ENCODE data around the gene PLEKHA4.
A peak's percentile ranks its signal among the peaks of the same experiment; 100 is the strongest.

PLEKHA4 gene

DNA sequence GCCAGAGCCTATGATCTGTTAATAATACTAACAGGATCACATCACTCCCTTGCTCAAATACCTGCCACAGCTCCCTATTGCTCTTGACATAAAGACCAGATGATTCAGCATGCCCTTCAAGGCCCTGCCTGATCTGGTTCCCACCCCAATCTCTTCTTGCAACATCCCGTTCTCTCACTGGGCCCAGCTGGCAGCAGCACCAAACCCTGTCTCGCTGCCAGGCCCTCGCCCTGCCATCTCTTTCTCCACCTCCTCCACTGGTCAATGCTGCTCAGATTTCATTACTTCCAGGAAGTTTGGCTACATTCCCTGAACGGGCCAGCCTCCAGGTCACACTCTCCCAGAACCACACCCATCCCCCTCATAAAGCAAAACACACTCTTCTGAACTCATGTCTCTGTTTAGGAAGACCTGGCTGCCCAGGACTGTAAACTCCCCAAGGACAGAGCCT, 49.0 kb downstream of the PLEKHA4 start:
- DNase-seq: peak; percentile 77

DNA sequence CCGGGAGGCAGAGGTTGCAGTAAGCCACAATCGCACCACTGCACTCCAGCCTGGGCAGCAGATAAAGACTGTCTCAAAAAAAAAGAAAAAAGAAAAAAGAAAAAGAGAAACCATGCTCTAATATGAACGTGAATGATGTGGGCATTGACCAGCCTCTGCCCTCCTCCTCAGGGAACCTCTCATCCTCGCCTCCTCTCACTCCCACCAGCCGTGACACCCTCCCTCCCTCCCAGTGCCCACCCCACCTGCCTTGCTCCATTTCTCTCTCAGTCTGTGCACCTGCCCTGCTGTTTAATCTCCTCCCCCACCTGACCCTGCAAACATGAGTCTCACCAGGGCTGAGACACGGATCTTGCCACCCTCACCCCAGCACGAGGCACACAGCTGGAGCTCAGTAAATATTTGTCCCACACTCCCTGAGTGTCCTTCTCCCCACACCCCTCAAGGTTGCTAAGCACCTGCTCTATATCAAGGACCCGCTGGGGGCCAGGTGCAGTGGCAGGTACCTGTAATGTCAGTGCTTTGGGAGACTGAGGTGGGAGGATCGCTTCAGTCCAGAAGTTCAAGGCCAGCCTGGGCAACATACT, 50.1 kb downstream of the PLEKHA4 start:
- no peak for DNase-seq

DNA sequence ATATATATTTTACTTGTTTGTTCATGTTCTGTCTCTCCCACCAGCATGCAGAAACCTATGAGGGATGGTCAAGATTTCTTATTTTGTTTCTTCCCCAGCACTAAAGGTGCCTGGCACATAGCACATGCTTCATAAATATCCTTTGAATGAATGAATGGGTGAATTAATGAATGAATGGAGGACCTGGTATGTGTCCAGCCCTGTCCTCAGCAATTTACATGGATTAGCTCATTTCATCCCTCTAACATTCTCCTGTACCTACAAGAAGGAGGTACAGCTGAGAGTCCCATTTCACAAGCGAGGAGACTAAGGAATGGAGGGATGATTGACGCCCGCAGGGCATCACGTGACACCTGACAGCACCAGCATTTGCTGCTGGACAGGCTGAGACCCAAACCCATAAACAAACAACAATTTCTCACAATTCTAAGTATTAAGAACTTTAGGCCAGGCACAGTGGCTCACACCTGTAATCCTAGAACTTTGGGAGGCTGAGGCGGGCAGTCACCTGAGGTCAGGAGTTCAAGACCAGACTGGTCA, 50.8 kb downstream of the PLEKHA4 start:
- no peak for DNase-seq

DNA sequence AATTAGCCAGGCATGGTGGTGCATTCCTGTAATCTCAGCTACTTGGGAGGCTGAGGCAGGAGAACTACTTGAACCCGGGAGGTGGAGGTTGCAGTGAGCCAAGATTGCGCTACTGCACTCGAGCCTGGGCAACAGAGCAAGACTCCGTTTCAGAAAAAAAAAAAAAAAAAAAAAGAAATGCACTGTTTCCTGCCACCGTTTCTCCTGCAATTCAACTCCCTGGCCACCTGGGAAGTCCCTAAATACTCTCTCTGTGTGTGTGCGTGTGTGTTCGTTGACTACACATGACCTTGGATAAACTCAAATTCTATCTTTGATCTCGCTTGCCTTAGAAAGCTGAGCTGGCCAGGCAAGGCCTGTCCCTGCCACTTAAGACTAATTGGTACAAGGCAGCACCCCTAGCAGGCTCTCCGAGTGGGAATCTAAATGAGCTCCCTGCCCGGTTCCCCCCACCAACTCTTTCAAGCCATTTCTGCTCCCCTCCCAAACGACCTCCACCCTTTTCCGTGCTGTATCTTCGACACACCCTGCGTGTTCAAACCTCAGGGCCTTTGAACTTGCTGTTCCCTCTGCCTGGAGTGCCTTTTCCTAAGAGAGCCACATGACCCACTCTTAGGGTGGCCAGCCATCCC, 52.4 kb downstream of the PLEKHA4 start:
- DNase-seq: no peak

DNA sequence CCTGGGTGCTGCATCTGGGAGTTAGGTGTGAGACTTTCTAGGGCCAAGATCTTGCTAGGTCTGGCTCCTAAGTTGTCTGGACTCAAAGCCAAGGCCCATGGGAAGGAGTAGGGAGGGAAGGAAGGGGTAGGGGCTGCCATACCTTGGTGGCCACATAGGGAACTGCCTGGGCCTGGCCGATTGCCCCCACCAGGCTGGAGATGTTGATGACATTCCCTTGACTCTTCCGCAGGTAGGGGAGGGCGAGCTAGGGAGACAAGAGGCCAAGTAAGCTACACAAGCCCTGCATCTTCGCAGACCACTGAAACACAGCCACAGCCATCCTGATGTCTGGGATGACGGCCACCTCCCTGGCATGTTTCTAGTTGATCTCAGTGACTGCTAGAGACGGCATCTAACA, 53.5 kb downstream of the PLEKHA4 start:
- DNase-seq: no peak

DNA sequence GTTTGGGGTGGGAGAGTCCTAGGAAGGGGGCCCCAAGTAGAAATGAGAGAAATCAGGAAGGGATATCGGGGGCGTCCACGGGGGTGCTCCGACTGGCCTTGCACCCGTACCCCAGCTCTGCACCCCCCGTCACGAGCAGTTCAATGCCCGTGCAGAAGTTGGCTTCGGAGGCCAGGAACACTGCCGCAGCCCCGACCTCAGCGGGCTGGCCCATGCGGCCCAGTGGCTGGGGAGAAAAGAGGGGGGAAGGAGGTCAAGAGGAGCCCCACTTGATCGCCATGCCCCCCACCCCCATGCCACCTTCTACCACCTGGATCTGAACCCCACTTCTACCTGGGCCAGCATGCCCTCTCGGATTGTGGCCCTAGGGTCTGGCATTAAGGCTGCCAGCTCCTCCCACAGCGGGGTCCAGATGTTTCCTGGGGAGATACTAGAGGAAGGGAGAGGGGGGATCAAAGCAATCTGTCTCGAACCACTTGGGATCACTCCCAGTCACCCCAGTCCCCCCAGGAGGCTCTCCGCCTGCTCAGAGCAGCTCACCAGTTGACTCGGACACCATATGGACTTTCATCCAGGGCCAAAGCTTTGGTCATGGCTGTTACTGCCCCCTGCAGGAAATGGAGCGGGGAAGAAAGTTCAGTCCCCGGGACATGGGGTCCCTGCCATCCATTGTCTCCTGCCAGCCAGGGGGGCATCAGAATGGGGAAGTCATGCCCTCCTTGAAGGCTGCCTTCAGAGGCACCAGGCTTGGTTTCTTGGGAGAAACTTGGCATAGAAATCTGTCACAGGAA, 55.1 kb downstream of the PLEKHA4 start:
- no peak for DNase-seq

DNA sequence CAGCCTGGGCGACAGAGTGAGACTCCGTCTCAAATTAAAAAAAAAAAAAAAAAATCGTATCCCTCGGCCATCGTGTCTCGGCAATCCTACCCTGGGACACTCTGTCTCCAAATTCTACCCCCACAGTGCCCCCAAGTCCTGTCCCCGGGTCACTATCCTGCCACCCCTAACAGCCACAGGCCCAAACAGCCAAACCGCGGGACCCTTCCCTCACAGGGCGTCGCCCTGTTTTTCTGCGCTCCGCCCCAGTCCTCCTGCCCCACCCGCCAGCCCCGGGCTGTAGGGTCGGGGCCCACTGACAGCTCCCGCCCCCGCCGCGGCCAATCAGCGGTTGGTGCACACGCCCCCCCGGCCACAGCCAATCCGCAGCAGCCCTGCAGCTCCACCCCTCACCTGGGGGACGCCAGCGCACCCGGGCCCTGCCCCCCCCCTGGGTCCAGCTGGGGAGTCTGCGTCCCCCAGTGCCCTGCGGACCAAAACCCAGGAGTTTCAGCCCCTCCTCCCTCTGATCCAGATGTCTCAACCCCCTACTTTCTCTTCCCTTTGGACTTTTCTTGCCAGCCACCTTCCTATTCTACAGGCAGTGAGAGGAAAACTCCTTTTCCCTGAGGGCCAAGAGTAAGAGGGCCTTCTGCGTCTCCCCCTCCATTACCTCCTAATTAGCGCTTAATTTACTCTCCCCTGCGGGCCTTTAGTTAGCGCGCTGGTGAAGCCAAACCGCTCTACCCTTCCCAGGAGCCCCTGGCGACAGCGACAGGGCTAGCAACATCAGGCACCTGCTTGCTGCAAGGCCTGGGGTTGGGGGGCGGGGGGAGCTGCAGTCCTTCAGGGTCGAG, 56.1 kb downstream of the PLEKHA4 start:
- DNase-seq: peak; percentile 88

DNA sequence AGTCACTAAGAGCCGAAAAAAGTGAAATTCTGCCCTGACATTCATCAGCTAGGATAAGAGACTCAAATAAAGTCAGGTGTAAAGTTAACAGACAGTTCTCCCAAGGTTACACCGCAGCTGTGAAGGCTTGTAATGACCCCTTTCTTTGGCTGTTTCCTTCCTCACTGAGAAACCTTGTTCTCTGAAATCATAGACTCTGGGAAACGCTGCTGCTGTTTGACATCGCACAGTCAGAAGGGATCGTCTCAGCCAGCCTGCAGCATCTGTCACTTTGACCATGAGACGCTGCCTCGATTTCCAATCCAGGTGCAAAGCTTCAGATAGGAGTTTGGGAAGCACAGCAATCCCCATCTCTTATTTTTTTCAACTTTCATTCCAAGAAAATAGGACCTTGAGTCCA, 58.3 kb downstream of the PLEKHA4 start:
- DNase-seq: no peak

DNA sequence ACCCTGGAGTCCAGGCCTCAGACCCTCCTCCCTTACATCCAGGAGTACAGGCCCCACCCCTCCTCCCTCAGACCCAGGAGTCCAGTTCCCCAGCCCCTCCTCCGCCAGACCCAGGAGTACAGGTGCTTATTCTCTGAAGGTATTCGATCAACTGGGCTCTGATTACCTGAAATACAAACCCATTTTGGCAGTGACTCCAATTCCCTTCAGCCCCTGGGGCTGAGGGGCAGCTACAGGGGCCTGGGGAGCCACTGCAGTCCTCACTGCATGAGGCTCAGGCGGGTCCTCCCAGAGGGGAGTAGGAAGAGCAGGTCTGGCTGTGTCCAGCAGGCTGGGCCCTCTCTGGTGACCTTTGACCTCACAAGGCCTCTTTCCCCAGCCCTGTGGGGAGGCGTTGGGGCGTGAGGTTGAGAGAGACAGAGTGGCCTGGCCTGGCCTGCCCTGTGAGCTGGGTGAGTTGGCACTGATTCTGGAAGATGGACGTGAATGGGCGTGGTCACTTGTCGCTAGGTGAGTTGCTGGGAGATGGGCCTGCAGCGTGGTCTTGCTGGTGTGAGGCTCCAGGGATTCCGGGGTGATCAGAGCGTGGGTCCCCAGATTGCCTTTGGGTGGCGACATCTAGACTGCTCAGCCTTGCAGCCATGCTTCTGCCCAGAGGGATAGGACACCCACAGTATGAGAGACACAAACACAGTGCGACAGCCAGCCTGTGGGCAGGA, 60.7 kb downstream of the PLEKHA4 start:
- DNase-seq: no peak

DNA sequence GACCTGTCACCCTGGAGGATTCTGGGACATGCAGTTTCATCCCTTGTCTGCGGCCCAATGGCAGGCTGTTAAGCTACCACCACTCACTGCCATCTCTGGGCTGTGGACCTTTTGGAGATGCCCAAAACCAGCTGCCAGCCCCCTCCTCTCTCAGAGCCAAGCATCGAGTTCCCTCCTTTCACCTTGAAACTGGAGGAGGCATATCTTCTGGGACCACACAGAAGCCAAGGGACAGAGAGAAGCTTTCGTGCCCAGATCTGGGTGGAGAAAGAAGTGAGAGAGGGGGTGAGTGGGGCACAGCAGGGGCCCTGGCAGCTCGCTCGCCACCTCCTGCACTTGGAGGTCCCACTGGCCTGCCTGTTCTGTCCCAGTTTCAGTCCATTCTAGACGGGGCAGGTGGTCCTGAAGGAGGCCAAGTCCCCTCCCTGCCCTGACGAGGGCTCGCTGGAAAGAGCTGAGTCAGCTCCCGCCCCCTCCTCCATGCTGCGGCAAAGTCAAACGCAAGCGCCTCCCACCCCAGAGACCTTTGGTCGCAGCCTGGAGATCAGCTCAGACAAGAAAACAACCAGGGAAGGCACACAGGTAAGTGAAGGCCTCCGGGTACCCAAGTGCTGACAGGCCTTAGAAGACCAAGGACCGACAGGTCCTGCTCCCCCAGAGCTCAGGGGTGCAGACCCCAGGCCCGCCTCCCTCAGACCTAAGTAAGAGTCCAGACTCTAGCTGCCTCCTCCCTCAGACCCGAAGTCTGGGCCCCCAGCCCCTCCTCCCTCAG, 61.4 kb downstream of the PLEKHA4 start:
- DNase-seq: no peak

DNA sequence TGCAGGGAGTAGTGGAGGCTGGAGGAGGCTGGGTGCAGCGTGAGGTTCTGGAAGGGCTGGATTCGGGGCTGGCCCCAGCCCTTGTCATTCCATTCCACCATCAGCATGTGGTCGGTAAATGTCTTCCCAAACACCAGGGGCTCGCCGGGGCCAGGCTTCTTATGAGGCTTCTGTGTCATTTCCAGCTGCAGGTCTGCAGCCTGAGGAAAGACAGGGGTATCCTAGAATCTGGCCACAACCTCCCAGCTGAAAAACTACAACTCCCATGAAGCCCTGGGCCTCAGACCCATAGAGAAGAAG, 61.9 kb downstream of the PLEKHA4 start:
- DNase-seq: peak; percentile 76

DNA sequence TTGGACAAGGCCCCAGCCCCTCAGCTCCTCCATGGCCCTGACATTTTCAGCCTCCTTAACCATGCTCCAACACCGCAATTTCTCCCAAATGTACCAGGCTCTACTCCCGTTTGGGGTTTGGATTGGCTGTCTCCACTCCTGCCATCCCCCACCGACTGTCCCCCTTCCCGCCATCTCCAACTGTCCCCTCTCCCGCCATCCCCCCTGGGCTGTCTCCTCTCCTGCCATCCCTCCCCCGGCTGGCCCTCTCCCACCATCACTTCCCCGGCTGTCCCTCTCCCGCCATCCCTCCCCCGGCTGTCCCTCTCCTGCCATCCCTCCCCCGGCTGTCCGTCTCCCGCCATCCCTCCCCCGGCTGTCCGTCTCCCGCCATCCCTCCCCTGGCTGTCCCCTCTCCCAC, 63.0 kb downstream of the PLEKHA4 start:
- DNase-seq: no peak

DNA sequence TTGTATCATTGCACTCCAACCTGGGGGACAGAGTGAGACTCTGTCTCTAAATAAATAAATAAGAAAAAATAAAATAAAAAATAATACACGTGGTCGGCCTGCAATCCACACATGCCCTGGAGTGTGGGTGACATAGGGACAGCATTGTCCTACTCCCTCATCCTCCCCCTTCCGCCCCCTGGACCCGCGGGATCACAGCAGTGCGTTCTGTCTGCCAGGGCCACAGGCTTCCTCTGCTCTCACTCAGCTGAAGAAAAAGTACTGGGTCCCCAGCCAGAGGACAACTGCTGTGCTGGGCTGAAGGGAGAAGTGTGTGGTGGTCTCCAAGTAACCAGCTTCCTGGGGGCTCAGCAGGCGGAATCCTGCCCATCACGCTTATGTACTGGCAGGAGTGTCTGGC, 63.9 kb downstream of the PLEKHA4 start:
- no peak for DNase-seq

DNA sequence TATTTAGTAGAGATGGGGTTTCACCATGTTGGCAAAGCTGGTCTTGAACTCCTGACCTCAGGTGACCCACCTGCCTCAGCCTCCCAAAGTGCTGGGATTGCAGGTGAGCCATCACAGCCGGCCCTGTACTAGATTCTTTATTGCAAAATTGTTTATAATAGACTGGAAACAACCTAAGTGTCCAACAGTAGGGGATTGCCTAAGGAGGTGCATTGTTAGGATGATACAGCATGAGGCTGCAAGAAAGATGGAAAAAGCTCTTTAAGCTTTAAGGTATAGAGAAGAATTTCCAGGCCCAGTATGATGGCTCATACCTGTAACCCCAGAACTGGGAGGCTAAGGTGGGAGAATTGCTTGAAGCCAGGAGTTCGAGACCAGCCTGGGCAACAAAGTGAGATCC, 65.8 kb downstream of the PLEKHA4 start:
- DNase-seq: no peak

DNA sequence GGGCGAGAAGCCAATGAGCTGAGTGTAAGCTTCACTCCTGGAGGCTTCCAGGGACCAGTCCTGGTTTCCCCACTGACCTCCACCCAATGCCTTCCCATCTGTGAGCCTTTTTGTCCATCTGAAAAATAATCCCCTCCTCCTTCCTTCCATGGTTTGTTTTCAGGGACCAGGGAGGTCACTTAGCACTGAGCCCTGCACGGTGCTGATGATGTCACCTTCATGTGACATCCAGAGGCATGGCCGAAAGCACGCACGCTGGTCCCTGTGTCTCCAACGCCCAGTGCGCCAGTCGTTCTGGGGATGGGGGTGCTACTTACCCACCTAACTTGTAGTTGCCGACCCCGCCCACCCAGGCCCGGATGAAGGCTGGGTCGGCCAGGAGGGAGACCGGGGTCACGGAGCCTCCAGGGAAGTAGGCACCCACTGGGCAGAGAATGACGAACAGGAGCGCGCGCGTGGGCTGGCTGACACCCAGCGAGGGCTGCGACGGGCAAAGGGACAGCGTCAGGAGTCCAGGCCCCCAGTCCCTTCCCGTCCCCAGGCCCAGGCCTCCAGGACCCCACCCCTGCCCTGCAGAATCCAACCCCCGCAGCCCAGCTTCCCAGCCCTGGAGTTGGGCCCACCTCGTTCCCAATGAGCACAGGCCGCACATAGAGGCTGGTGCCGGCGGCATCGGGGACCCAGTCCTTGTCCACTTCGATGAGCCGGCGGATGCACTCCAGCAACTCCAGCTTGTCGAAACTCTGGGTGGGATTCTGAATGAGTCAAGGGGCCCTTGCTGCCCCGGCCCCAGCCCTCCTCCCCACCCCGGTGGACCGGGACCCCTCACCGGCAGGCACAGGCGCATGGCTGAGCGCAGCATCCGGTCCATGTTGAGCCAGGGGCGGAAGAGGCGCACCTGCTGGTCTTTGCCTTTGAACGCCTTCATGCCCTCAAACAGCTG, 68.8 kb downstream of the PLEKHA4 start:
- no peak for DNase-seq

DNA sequence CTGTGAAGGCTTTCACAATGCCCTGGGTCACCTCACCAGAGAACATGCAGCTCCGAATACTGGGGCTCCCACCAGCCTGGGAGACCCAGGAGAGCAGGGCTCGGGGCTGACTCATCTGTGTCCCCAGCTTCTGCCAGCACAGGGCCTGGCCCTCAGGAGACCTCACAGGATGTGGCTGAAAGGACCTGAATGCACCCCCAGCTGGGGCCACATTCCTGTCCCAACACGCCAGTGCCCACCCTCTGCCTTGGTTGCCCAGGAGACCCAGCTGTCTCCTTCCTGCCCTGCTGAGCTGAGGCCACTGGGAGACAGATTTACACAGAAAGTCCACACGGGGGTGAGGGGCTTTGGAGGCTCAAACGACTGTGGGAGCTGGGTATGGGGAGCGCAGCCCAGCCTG, 69.5 kb downstream of the PLEKHA4 start:
- no peak for DNase-seq

DNA sequence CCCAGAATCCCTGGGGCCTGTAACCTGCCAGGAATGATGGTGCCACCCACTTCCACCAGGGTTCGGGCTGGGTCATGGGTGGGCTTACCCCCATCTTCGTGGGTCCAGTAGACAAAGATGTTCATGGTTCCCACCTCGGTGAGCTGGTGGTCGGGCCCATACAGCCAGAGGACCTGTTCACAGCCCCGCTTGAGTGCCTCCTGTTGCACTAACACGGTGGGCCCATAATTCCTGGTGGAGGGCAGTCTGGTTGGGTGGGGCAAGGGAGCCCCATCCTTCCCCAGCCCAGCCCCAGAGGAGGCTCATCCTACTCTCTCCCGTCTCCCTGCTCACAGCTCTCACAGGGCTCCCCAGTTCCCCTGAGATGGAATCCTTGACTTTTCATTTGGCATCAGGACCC, 71.3 kb downstream of the PLEKHA4 start:
- no peak for DNase-seq

DNA sequence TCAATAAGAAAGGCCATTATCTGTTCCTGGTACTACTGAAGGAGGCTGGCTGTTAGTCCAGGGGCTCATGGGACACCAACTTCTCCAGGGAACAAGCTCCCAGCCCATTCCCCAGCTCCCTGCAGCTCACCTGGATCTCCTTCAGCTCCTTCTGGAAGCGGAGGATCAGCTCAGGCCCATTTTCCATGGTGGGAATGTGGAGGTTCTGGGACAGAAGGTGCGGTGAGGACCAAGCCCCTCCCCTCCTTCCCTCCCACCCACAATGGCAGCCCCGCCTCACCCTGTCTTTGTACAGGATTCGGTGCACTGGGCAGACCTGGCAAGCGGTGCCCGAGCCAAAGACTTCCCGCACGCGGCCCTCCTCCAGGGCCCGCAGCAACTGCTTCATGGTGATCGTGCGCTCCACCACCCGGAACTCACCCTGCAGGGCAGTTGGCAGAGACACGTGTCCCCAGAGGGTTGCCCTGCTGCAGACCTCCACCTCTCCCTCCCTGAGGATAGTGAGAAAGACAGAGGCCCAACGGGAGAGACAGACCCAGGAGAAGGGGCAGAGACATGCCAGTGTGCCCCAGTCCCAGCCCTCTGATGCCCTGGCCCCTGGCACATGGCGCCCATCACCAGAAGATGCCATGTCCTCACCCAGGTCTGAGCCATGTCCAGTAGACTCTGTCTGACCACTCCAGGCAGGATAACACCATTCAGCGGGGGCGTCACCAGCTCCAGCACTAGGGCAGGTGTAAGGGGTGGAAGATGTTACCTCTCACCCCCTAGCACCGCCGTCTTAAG, 71.9 kb downstream of the PLEKHA4 start:
- DNase-seq: no peak

DNA sequence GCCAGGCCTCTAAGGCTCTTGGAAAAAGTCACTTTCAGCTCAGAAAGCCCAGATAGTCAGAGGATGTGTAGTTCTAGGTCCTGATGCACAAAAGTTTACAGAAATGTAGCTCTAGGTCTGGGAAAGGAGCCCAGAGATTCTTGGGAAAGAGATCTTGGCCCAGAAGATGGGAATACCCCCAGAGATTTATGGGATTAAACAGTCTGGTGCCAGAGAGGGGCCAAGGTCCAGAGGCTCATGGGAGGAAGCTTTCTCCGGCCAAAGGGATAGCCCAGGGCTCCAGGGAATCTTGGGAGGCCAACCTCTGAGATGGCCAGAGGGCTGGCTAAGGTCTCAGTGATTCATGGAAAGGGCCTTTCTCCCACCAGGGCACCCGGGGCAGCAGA, 72.7 kb downstream of the PLEKHA4 start:
- DNase-seq: no peak

All from femur (tissue), 1 donor.